ENCODE data around the gene PSMD14.

DNA sequence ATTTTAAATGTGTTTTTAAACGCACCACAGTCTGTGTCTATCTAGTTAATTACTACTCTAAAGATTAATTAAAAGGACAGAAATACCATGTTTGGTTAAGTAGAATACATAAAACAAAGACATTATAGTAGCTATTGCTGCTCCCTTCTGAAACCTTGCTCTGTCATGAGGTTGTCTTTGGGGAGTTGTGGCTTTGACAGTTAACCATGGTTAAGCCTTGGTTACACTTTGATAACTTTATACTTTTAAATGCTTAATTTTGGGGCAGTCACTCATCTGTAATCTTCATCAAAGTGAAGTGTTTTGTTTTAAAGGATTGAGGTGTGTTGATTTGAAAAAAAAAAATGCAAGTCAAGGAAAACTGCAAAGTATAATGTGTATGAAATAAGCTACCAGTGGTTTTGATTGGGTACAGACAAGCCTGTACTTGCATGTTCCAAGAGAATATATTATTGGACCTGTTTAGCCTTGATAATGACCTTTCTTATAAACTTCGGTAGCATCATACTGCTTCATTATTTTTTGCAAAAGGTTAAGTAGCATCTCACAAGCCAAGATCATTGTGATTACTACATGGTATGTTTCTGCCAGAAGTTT, 78.1 kb downstream of the PSMD14 start:
- TF ChIP-seq YY1 (IDR thresholded peaks at IDR 0.05; ENCODE audit: insufficient read depth, insufficient read length) (no peak), ZNF274 (IDR thresholded peaks at IDR 0.05; ENCODE audit: low read depth, low read length) (no peak), SUZ12 (IDR thresholded peaks at IDR 0.05; ENCODE audit: extremely low read depth, insufficient read depth, insufficient read length) (no peak)

Data from NT2/D1 (cell line).